ENCODE measurements around the gene FGF11.

DNA sequence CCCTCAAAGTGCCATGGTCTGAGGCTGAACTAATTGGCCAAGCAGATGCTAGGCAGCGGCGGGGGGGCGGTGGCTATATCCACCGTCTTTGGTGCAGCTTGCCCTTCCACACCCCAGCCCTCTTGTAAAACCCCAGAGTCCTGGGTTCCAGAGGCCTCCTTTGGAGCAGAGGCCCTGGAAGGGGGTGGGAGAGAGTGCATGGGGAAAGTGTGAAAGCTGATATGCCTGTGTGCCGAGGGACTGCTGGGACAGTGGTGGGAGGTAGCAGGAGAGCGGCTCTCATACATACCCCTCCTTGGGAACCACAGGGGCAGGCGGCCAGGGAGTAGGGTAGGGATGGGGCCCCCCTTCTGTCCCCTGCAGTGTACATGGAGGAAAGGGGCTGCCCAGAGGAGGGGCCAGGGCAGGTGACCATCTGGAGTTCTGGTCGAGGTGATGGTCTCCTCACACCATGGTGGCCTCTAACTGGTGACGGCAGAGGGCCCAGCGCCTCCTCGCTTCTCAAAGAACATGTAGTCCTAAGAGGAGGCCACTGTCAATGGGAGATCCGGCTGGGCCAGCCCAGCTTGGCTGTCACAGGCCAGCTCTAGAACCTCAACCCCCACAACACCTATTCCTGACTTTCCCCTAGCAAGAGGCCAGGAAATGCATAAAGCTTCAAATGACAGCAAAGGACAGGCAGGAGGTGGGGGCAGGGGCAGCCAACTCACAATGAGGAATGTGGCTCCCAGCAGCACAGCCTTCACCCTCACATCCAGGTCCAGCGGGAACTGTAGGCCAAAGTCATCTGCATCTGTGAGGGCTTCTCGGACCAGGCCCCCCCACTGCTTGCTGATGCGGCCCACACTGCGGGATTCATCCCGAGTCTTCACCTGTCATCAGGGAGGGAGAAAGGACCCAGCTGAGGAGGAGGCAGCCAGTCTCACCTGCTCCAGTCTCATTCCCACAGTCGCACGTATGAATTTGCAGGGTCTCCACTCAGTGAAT, 49.1 kb upstream of the FGF11 start:
- TF ChIP-seq, protein P1, sequence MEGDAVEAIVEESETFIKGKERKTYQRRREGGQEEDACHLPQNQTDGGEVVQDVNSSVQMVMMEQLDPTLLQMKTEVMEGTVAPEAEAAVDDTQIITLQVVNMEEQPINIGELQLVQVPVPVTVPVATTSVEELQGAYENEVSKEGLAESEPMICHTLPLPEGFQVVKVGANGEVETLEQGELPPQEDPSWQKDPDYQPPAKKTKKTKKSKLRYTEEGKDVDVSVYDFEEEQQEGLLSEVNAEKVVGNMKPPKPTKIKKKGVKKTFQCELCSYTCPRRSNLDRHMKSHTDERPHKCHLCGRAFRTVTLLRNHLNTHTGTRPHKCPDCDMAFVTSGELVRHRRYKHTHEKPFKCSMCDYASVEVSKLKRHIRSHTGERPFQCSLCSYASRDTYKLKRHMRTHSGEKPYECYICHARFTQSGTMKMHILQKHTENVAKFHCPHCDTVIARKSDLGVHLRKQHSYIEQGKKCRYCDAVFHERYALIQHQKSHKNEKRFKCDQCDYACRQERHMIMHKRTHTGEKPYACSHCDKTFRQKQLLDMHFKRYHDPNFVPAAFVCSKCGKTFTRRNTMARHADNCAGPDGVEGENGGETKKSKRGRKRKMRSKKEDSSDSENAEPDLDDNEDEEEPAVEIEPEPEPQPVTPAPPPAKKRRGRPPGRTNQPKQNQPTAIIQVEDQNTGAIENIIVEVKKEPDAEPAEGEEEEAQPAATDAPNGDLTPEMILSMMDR (IDR thresholded peaks at IDR 0.05; ENCODE audit: poor library complexity), result no peak
- TF ChIP-seq EZH2phosphoT487 (IDR thresholded peaks at IDR 0.05; ENCODE audit: low read depth, severe bottlenecking, unreplicated experiment), result no peak
